K562 (cell line): Measurements from ENCODE around the gene FPGS. TPM values are rescaled to one million over a fixed set of nuclear protein-coding genes. Genes with fewer than 3 reads are reported as not detected.

ENCODE experiments used
- ESRRB ChIP-seq: fragments of 250-450 bp; sonication (Bioruptor Pico); IDR thresholded peaks from 2 replicates; pipeline ENCODE4 v1.5.0; 2020; ENCODE audit warnings: mild to moderate bottlenecking, moderate library complexity, borderline replicate concordance
- KLF1 ChIP-seq: fragments of 450-650 bp; IDR thresholded peaks from 2 replicates; pipeline ENCODE4 v1.6.1; 2016; ENCODE audit warnings: missing genetic modification characterization, missing compliant biosample characterization
- L3MBTL2 ChIP-seq: fragments of 450-650 bp; IDR thresholded peaks from 2 replicates; pipeline ENCODE4 v1.6.1; 2016; ENCODE audit warnings: mild to moderate bottlenecking, moderate library complexity
- POLR2B ChIP-seq: fragments of 450-650 bp; IDR thresholded peaks from 2 replicates; pipeline ENCODE4 v1.6.1; 2018; ENCODE audit warnings: low read depth; ENCODE audit not compliant: partially characterized antibody
- SMAD3 ChIP-seq: fragments of 450-650 bp; formaldehyde crosslinking; conservative IDR thresholded peaks from 2 replicates; pipeline ENCODE4 v1.4.0; 2020; ENCODE audit warnings: mild to moderate bottlenecking
- XRCC4 ChIP-seq: IDR thresholded peaks from one replicate; pipeline ENCODE4 v1.6.1; 2011; ENCODE audit not compliant: insufficient read depth, insufficient read length; ENCODE audit errors: extremely low read depth
- ZZZ3 ChIP-seq: fragments of 450-650 bp; IDR thresholded peaks from 2 replicates; pipeline ENCODE4 v1.6.1; 2016; ENCODE audit warnings: antibody characterized with exemption, mild to moderate bottlenecking, moderate library complexity
- polyA plus RNA-seq, 8 experiments: library from polyadenylated mRNA; depleted of rRNA in 4 of 8; stranded (reverse) in 5 of 8; unstranded in 3 of 8; fragments of >200 nt; fragmentation: Nextera tagmentation in 2 of 8; fragmentation: Illumina TruSeq in 1 of 8; extraction: Ambion mirVana in 2 of 8; extraction: Trizol in 1 of 8; gene quantifications; 2 replicates each; pipeline versions ENCODE4 v1.2.1 to v1.2.3, GENCODE V29; 2011 to 2014; ENCODE audit warnings: inconsistent platforms in 1 of 8, missing spikeins in 1 of 8
- total RNA-seq, 7 experiments: library from RNA; depleted of rRNA in 6 of 7; stranded (reverse); fragments of >200 nt in 6 of 7; fragmentation: Illumina TruSeq in 2 of 7; extraction: Trizol in 2 of 7; gene quantifications; 2 replicates each; pipeline versions ENCODE4 v1.2.1 to v1.2.3, GENCODE V29; 2011 to 2021; ENCODE audit warnings: low replicate concordance in 1 of 7
- TF ChIP-seq, protein P1 (sequence below): fragments of 250-450 bp; sonication (Bioruptor Pico); IDR thresholded peaks from 2 replicates; pipeline ENCODE4 v1.5.0; 2021; ENCODE audit warnings: mild to moderate bottlenecking, moderate library complexity
- TF ChIP-seq, protein P2 (sequence below), 2 experiments: fragments of 450-650 bp; IDR thresholded peaks; 2 replicates each; pipeline ENCODE4 v1.6.1; 2016; ENCODE audit warnings: mild to moderate bottlenecking in 2 of 2, borderline replicate concordance in 1 of 2, low read depth in 1 of 2, moderate library complexity in 1 of 2

Gene FPGS
- total and polyA plus RNA-seq, 9 of the 15 experiments (the other 6 are each of a cell fraction or from before 2014, with no cell fraction given): 0.84 to 86.4 (median 59.2) TPM

DNA sequence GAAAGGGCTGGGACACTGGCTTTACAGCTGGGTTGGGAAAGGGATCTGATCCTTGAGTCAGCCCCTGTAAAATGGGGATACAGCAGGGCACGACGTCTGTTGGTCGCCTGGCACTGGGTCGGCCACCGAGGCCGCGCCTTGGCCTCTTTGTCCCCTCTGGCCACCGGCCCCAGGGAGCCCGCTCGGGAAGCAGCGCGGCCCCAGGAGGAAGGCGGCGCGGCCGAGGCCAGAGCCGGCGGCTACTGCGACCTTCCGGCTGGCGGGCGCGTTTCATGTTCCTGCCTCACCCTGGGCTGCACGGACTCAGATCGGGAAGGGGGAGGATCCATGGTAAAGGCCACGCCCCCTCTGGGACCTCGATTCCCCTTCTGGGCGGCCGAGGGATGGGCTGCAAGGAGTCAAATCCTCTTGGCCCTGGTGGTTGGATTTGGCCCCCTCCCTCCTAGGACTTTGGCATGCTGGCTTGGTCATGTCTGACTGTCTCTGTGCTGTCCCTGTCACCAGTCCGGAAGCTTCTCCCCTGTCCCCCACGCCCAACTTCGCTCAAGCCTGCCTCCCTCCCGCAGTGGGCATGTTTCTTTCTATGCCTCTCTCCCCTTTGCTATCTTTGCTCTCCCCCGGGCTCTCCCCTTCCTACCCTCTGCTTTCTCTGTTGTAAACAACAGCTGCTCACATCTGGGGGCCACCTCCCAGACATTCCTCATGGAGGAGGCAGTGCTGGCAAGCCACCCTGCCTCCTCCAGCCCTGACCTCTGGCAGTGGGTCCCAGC, 25.8 kb downstream of the FPGS start (continued):
- TF ChIP-seq, protein P1, sequence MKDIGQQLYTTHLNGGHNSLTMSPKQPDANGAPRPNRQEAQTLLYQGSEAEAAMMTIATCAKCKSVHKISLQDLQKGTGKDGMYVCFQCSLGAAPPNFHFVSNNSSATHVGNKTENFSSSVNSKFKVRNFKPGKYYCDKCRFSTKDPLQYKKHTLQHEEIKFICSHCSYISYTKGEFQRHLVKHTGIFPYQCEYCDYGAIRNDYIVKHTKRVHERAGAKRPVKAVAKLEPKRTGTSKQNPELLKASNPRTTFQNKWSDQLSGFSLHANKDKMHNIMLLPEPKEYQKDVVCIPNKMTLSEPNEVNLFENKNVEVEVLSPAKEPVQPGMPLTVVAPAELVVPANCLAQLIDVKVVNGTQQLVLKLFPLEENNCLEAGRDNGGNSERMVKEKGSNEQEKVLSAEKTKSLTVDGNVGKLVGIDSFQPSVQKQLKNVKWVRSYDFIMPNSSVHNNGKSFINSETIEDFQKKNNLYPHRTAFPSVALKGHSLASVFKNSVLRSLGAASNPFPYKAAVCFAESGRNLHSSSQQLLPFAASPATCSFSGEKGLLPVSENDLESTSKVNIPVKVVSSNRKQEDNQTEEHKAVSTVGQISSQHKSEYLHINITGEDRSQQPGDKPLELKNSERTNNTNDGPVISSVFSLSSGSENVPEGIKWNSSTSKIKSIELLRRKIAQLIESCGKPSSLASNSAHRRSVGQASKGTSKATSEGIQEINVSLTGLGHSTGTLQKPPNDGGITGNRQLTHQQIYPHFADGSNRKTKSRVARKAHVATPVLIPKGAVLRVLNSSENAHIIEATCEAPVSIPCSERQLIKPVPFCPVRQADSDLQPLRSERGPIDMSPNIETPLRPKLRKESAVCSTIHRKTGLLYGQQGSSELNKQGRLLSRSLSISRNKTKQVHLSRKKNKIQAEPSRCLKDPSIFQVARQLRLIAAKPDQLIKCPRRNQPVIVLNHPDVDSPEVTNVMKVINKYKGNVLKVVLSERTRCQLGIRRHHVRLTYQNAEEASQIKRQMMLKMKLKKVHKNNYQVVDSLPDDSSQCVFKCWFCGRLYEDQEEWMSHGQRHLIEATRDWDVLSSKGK: no peak
- TF ChIP-seq SMAD3 (CRISPR knock-in tag): no peak
- TF ChIP-seq XRCC4: no peak
- peak; percentile 85 for TF ChIP-seq POLR2B
- TF ChIP-seq L3MBTL2: peak; percentile 85
- no peak for TF ChIP-seq KLF1 (tag)
- TF ChIP-seq, protein P2, sequence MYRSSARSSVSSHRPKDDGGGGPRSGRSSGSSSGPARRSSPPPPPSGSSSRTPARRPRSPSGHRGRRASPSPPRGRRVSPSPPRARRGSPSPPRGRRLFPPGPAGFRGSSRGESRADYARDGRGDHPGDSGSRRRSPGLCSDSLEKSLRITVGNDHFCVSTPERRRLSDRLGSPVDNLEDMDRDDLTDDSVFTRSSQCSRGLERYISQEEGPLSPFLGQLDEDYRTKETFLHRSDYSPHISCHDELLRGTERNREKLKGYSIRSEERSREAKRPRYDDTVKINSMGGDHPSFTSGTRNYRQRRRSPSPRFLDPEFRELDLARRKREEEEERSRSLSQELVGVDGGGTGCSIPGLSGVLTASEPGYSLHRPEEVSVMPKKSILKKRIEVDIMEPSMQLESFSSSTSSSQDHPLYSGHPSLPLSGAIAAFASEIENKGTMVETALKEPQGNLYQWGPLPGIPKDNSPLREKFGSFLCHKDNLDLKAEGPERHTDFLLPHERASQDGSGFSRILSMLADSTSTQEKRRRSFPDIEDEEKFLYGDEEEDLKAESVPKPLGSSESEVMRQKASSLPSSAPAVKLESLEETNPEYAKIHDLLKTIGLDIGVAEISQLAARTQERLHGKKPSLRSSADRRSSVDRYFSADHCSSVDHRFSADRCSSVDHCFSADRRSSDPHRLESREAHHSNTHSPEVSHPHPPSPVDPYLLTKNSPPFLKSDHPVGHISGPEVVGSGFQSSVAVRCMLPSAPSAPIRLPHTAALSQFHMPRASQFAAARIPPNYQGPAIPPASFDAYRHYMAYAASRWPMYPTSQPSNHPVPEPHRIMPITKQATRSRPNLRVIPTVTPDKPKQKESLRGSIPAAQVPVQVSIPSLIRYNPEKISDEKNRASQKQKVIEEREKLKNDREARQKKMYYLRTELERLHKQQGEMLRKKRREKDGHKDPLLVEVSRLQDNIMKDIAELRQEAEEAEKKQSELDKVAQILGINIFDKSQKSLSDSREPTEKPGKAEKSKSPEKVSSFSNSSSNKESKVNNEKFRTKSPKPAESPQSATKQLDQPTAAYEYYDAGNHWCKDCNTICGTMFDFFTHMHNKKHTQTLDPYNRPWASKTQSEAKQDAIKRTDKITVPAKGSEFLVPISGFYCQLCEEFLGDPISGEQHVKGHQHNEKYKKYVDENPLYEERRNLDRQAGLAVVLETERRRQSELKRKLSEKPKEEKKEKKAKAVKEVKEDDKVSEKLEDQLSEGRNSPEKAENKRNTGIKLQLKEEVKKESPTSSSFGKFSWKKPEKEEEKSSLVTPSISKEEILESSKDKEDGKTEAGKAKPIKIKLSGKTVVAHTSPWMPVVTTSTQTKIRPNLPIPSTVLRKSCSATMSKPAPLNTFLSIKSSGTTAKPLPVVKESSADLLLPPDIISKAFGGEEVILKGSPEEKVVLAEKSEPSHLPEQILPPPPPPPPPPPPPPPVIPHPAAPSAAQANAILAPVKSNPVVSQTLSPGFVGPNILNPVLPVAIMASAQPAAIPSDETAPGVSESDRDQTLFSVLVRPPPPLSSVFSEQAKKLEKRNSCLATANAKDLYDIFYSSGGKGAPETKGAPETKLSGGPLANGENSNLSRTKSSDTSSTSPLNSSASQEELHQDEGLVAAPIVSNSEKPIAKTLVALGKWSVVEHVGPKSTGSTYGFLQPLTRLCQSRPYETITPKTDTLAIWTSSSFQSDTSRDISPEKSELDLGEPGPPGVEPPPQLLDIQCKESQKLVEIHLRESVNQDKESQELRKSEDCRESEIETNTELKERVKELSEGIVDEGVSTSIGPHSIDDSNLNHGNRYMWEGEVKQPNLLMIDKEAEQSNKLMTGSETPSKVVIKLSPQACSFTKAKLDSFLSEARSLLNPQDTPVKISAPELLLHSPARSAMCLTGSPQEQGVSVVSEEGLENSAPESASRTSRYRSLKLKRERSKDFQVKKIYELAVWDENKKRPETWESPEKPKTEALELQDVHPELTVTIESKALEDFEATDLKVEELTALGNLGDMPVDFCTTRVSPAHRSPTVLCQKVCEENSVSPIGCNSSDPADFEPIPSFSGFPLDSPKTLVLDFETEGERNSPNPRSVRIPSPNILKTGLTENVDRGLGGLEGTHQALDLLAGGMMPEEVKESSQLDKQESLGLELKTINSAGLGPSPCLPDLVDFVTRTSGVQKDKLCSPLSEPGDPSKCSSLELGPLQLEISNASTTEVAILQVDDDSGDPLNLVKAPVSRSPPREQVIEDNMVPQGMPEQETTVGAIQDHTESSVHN (IDR thresholded peaks at IDR 0.05; ENCODE audit: borderline replicate concordance in 1 of 2, low read depth in 1 of 2): no peak
- TF ChIP-seq ZZZ3: no peak
- no peak for TF ChIP-seq ESRRB (CRISPR knock-in tag)
